GM21381 (cell line): ENCODE results near the gene PDGFRA.

Experiments used
- ATAC-seq: cut with Tn5 transposase; IDR thresholded peaks from one replicate; pipeline ENCODE4 v1.9.1; 2021; ENCODE audit warnings: mild to moderate bottlenecking, moderate library complexity; ENCODE audit not compliant: unreplicated experiment

Gene PDGFRA

DNA sequence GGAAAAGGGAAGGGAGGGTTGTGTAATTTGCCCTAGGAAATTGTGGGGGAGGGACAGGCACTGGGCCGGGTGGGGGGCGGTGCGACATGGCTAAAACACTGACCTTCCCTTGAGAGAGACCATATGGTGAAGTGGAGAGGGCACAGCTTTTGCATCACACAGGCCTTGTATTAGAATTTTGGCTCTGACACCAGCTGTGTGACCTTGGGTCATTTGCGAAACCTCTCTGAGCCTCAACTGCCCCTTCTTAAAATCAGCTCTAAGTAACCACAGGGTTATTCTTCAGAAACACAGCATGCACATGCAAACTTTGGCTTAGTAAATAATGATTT lies 25.8 kb downstream of the PDGFRA start:
- no peak for ATAC-seq

DNA sequence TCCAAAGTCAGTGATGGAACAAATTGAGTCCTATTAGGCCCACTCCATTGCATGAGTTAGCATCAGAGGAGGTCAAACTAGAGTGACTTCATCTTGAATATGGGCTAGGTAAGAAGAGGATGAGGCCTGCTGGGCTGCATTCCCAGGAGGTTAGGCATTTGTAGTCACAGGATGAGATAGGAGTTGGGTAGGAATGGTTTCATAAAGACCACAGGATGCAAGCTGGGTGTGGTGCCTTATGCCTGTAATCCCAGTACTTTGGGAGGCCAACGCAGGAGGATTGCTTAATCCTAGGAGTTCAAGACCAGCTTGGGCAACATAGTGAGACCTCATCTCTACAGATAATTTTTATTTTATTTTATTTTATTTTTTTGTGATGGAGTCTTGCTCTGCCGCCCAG lies 26.8 kb downstream of the PDGFRA start:
- no peak for ATAC-seq

DNA sequence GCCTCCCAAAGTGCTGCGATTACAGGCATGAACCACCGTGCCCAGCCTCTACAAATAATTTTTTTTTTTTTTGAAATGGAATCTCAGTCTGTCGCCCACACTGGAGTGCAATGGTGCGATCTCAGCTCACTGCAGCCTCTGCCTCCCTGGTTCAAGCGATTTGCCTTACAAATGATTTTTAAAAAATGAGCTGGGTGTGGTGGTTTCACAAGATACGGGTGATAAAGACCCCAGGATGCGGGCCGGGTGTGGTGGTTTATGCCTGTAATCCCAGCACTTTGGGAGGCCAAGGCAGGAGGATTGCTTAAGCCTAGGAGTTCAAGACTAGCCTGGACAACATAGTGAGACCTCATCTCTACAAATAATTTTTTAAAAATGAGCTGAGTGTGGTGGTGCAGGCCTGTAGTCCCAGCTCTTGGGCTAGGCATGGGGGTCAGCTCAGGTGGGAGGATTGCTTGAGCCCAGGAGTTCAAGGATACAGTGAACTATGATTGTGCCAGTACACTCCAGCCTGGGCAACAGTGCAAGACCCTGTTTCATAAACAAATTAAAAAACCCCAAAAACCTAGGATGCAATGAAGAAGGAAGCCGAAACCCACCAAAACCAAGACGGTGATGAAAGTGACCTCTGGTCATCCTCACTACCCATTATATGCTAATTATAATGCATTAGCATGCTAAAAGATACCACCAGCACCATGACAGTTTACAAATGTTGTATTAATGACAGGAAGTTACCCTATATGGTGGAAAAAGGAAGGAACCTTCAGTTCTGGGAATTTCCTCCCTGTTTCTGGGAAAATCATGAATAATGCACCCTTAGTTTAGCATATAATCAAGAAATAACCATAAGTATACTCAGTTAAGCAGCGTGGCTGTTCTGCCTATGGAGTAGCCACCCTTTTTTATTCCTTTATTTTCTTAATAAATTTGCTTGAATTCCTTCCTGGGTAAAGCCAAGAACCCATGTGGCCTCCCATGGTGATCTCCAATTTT lies 27.7 kb downstream of the PDGFRA start:
- no peak for ATAC-seq

- ATAC-seq: no peak
Observed at GRCh38 chr4:54265366-54265765, 36.3 kb downstream of the PDGFRA start.

DNA sequence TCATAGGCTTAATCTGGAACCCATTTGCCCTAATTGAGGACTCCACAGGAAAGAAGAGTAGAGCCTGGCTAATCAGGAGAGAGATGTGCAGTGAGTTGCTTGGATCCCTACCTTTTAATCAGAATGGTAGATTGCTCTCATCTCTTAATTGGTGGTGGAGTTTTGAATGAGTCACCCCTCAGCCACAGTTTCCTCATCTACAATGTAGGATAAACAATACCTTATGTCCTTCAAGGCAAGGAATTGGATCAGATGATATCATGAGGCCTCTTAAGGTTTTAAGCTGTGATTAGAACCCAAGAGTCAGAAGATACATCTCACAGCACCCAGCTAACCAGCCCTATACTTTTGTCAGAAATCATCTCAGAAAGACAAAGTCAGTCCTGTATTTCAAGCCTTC lies 39.1 kb downstream of the PDGFRA start:
- no peak for ATAC-seq

- no peak for ATAC-seq
Observed at GRCh38 chr4:54271464-54271863, 42.4 kb downstream of the PDGFRA start.

GRCh38 chr4:54272051-54272450 lies 43.0 kb downstream of the PDGFRA start:
- ATAC-seq: no peak

- ATAC-seq: no peak
Observed at GRCh38 chr4:54274264-54274663, 45.2 kb downstream of the PDGFRA start.

DNA sequence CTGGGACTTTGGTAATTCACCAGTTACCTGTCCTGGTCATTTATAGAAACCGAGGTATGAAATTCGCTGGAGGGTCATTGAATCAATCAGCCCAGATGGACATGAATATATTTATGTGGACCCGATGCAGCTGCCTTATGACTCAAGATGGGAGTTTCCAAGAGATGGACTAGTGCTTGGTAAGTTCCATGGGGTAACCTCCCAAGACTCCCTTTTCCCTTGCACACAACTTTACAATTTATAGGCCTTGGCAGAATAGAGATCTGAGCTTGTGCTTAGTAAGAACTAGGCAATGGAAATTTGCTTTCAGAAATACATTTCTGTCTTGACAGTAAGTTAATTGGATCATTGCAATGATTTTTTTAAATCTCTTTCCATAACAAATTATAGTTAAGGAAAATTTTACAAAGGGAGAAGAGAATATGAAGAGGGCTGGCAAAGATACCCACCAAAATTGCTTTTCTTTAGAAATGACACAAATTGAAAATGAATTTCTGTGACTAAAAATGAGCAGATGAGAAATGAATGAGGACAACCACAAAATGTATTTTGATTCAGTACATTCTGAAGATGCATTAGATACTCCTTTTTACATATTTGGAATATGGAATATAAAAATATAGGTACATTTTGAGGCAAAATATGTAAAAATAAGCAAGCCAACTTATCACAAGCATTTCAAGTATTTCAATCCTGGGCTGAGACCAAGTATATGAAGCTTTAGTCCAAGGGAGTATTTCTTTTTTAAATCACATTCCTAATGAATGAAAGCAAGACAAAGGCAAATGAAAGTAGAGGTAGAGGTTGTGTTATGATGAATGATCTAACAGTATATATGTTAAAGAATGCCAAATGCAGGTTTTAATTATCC lies 45.9 kb downstream of the PDGFRA start:
- ATAC-seq: no peak

GRCh38 chr4:54276641-54277430 lies 47.7 kb downstream of the PDGFRA start:
- no peak for ATAC-seq

DNA sequence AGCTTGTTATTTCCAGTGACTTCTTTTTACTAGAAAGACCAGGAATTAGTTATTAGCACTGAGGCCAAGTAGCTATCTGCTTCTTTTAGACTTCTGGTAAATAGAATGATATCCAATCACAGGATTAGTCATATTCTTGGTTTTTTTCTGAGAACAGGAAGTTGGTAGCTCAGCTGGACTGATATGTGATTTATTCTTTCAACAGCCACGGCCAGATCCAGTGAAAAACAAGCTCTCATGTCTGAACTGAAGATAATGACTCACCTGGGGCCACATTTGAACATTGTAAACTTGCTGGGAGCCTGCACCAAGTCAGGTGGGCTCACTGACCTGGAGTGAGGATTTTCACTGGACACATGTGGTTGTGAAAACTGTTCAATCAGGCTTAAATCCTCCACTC lies 48.6 kb downstream of the PDGFRA start:
- peak; percentile 67 for ATAC-seq

DNA sequence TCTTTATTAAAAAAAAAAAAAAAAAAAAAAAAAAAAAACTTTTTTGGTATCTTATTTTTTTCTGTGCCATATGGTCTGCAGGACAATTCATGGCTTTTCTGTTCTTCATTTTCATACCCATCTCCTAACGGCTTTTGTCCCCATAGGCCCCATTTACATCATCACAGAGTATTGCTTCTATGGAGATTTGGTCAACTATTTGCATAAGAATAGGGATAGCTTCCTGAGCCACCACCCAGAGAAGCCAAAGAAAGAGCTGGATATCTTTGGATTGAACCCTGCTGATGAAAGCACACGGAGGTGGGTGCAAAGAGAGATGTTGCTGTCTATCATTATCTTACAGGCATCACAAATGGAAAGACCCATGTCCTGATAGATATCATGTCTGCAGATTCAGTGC lies 49.1 kb downstream of the PDGFRA start:
- ATAC-seq: no peak

DNA sequence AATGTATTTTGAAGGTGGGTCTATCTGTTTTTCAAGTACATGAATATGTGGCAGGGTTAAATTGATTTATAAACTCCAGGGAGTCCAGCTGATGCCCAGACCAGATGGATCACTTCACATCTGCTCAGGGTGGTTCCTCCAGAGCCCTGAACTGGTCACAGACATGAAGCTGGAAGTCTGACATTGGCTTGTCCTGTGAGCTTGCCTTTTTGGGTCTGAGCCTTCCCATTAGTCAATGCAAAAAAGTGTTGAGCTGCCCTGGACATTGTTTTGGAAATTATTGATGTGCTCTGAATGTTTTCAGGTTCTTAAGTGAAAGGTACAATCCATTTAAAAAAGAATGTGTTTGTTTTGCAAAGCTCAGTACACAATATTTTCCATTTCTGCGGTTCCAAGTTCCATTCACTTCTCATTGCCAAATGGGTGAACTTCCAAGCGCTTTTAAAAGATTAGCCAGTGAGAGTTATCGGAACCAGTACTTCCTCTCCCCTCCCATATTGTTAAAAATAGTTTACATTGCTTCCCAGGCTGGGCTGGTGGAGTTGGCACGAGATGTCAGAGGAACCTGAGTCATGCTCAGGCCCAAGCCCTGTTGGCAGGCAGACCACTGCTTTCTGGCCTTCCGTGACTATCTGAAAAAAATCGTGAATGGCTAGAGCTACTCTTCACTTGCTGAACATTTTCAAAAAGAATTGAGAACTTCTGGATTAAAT lies 52.1 kb downstream of the PDGFRA start:
- no peak for ATAC-seq

DNA sequence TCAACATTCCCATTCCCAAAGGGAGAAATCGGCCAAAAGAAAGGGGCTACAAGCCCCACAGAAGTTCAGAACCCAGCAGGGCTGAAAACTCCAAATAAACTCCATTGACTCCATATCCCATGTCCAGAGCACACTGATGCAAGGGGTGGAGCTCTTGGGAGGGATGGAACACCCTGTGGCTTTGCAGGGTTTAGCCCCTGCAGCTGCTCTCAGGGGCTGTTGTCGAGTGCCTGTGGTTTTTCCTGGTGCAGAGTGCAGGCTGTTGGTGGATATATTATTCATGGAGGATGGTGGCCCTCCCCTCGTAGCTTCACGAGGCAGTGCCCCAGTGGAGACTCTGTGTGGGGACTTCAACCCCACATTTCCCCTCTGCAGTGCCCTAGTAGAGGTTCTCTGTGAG lies 53.7 kb downstream of the PDGFRA start:
- no peak for ATAC-seq

DNA sequence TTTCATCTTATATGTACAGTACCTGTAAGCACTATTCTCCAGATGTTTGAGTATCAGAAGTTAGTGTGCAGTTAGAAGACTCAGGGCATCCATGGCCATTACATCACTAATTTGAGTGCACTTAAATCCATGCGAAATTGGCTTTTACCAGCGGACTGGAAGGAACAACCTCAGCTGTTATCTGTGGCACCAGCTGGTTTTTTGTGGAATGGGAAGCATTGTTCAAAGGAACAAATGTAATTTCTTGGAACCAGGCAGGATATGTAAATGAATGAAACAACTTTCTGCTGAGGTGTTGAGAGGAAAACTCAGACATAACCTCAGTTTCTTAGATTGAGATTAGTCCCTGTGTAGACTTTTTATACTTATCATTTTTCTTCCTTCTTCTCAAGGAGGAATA lies 60.2 kb downstream of the PDGFRA start:
- no peak for ATAC-seq

DNA sequence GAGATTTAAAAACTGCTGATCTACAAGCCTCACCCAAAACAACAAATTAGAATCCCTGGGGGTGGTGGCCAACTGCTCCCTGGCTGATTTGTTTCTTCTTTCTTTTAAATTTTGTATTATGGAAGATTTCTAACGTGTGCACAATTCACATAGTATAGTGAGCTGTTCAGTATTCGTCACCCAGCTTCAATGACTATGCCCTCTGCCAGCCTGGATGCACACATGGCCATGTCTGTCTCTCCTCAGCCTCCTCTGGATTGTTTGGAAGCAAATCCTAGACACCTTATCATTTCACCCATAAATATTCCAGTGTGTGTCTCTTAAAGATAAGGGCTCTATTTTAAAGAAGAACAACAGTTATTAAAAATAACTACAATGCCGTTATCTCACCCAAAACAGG lies 61.9 kb downstream of the PDGFRA start:
- no peak for ATAC-seq

DNA sequence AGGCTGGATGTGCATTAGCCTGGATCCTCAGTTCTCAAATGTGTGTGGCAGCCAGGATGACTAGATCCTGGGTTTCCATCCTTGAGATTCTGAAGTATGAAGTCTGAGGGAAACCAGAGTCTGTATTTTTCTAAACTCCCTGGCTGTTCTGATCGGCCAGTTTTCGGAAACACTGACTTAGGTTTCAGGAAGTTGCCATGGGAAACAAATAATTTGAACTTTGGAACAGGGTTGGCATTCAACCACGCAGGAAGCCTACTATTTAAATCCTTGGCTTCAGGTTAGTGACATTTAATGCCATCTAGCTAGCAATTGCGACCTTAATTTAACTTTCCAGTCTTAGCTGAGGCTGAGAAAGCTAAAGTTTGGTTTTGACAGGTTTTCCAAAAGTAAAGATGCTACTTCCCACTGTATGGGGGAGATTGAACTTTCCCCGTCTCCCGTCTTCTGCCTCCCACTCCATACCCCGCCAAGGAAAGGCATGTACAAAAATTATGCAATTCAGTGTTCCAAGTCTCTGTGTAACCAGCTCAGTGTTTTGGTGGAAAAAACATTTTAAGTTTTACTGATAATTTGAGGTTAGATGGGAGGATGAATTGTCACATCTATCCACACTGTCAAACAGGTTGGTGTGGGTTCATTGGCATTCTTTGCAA lies 67.6 kb downstream of the PDGFRA start:
- no peak for ATAC-seq

- no peak for ATAC-seq
Observed at GRCh38 chr4:54308110-54308509, 79.0 kb downstream of the PDGFRA start.

DNA sequence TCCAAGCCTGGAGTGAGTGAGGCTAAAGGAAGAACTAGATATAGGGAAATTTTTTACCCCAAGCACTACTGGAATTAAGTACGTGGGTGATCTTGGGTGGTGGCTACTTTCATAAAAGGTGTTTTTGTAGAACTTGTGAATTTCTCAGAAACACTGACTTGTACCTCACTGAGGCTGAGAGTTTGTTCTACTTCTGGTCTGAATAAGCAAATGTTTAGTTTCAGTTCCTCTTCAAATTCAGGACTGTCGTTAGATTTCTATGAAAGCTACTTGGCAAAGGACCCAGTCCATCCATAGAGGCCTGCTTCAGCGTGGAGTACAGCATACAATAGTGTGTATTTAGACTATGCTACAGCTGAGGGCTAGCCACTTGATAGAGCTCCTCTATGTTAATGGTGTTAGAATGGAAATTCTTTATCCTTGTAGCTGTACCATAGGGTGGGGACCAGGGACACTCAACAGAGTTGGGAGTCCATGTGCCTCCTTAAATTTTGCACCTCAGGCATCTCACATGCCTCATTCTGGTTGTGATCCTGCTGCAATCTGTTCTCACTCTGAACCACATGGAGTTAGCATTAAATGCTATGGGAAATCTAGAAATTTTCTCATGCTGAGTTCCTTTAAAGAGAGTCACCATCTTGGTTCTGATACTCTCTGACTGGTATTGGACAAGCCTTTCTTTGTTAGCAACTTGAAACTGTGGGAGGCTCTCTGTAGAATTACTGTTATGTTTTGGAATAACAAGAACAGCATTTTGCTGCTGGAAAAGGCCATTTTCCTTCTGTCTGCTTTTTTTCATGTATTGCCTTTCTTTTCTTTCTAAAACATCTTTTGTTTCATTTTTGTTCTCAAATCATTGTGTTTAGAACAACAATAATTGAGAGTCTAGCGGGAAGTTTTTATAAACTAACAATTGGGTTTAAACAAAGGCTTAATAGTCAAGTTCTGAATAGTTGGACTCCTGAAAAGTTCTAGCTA lies 86.8 kb downstream of the PDGFRA start:
- peak; percentile 96 for ATAC-seq
